NCI-H2171 treated with DMSO at 0.1 percent for 48 hours (cell line): ENCODE data around the gene ARL13B.
A peak's percentile ranks its signal among the peaks of the same experiment; 100 is the strongest.
"Not testable (repeated sequence)": the region's sequence is repeated elsewhere in the genome, so short reads cannot be mapped to it uniquely, and the experiment has no call there.

ENCODE experiments used
- DNase-seq: peaks from one replicate; lab custom pipeline; 2025; lab: John Stamatoyannopoulos, UW

ARL13B gene

DNA sequence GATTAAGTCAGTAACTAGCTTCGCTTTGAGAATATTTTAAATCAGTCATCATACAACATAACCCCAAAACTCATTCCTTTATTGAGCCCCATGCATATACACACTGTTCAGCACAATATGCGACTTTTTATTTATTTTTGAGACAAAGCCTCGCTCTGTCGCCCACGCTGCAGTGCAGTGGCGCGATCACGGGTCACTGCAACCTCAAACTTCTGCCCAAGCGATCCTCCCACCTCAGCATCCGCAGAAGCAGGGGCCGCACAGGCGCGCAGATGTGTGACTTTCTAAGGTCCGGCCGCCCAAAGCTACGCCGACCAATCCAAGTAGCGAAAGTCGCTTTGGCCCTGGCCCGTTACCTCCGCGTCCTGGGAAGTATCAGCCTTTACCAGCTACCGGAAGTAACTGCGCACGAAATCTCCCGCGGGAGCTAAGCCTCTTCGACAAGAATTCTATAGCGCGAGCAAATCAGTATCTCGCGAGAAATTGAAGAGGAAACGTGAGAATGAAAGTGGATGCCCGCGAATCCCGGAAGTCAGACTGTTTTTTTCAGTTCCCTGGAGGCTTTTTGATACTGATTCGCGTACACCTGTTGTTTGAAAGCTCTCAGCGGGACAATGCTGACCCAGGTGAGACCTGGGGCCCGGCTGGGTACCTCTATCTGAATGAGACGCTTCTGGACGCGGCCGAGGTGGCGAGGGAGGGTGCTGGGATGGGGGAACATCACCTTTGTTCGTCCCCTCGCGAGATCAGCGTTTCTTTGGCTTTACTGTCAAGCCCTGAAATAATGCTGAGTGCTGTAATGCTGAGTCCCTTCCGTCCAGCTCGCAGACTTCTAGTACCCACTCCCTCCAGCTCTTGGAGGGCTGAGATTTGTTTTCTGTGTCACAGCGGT is 82.8 kb downstream of the ARL13B start, which contains the start of the genes DHFR2 and NSUN3:
TSS of gene DHFR2 (minus strand) at position 404 of the 892 bp plus-strand sequence. CDS start 1,405 bp downstream, outside the sequence.
TSS of gene NSUN3 (plus strand) at position 549 of the 892 bp plus-strand sequence. CDS start at position 615, 66 bp downstream.
- peak; percentile 99 for DNase-seq

DNA sequence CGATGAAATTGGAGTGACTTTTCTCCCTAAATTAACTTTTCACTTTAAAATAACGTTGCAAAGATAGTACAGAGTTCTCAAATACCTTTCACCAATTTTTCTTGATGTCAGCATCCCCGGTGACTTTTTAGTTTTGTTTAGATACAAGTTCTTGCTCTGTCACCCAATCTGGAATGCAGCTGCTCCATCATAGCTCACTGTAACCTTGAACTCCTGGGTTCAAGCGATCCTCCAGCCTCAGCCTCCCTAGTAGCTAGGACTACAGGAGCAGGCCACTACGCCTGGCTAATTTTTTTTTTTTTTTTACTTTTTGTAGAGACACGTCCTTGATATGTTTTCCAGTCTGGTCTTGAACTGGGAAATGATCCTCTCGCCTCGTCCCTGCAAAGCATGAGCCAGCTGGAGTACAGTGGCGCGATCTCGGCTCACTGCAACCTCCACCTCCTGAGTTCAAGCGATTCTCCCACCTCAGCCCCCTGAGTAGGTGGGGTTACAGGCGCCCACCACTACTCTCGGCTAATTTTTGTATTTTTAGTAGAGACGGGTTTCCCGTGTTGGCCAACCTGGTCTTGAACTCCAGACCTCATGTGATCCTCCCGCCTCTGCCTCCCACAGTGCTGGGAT is 83.7 kb downstream of the ARL13B start:
- DNase-seq, result peak; percentile 48

DNA sequence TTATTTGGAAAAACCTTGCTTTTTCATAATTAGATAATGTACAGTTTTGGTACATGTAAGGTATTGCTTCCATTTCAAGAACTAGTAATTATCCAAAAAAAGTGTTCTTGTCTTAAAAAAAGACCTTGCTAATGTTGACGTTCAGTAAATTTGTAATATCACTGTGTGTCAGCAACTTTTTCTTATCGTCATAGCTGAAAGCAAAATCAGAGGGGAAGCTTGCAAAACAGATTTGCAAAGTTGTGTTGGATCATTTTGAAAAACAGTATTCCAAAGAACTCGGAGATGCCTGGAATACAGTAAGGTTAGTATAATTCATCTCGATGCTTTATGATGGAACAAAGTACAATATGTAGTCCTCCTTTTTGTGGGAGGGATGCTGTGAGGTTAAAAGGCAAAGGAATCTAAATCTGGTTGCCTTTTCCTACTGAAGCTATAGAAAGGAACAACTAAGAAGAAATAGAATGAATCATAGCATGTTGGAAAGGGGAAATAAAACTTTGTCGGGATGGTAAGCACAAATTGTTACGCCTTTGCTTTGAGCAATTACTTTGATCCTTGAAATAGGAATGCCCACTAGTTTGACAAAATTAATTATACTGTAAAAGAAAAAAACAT is 84.4 kb downstream of the ARL13B start:
- DNase-seq, result no peak

DNA sequence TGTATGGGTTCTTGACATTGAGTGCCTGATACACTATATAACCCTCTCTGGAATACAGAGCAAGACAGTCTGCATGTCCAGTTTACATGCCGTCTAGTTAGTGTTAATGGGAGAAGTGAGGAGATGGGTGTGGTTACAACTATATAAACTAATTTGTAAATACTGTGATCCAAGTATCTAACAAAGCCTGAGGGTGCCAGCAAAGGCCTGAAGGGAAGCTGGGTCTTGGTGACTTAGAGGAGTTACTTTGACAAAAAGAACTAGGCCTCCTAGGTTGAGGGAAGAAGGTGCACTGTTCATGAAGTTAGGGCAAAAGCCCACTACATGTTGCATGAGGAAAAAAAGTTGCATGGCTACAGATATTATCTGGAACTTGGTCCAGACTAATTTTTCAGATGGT is 85.2 kb downstream of the ARL13B start:
- no peak for DNase-seq

DNA sequence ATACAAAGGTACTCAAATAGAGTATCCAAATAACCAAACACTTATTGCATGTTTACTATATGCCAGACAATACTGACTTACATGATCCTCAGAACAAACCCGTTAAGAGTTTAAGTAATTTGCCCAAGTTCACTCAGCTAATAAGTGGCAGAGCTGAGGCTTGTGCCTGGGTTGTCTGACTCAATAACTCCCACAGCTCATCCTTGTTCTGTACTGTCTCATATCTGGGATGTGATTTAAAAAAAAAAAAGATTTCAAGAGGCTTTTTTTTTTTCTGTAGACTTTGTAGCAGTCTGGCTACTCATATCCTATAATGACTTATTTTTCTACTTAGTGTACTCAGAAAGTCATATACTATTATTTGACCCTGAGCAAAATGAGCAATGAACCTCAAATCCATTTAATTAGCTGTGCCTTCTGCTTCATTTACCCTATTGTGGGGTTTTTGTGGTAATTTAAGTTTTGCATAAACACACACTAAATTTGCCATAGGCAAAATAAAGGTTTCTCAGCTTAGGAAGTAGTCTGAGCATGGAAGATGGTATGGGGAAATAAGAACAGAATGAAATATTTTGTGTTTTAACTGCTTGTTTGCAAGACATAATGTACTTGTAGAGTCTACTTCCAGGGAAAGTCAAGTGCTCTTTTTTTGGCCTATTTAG is 86.0 kb downstream of the ARL13B start:
- DNase-seq, result no peak

DNA sequence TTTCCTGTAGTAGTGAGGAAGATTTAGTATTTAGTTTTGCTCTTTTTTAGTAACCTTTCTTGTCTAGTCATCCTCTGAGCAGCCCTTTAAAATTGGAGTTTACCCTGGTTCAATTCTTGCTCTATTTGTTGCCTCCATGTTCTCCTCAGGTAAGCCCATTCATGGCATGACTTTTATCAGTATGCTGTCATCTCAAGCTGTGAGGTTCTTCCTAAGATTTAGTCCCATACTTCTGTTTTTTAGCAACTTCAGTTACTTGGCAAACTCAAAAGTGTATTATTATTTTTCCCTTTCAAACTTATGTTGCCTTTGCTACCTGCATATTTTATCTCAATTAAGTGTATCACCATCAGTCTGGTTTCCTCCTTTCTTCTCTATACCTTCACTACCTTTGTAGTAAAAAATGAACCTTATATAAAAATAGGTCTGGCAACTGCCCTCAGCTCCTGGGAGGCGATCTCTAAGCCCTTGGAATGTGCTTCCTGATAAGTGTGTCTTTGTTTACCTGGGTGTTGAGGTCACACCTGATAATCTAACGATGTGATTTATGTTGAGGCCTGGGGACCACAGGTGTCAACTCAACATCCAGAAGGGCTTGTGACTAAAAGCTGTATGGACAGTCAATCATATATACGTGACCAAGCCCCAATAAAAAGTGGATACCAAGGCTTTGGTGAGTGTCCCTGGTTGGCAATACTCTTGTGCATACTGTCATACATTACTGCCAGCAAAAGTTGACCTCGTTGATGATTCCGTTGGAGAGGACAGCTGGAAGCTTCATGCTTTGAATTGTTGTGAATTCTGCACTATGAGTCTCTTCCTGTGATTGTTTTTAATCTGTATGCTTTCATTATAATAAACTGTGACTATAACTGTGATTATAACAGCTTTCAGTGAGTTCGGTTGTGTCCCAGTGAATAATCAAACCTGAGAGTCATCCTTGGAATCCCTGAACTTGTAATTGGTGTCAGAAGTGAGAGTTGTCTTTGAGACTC is 86.8 kb downstream of the ARL13B start:
- DNase-seq, result no peak

DNA sequence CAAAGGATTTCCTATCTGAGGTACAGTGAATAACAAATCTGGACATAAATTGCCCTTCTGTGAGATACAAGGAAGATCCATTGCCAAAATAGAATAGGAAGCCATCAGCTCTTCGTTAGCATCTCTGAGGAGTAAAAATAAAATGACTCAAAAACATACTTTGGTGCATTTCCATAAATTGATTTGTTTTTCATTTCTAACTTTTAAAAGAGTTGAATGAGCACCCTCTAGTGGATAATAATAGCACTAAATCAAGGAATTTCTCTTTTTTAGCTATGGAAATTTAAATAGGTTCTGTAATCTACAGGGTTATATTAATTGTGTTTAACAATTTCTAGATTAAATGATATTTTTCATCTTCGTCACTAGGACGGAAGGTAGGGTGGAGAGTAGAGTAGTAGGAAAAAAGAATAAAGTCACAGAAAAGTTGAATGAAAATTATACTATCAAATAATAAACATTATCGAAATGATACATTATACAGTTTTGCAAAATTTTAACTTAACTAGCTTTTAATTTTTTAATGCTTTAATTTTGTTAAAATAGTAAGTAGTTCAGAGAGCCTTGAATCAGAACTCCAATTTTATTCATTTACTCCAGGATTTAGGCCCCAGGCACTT is 89.3 kb downstream of the ARL13B start:
- peak; percentile 42 for DNase-seq

DNA sequence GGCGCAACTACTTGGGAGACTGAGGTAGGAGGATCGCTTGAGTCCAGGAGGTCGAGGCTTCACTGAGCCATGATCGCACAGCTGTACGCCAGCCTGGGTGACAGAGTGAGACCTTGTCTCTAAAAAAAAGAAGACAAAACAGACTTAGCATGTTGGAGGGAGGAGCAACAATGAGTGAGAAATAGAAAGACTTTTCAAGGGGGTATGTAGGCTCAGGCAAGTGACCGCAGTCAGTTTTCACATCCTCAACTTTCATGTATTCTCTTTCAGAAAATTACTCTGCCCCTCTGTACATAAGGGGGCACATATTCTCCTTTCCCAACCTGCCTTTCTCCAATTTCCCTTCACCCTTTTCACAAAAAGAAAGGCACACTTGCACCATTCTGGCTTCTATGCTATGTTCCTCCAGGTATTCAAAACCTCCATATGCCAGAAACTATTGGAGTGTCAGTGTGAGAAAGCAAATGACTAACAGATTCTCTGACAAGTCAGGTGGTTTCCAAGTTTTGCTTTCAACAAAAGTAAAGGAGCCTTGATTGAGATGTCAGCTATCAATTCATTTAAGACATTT is 90.5 kb downstream of the ARL13B start:
- DNase-seq, result no peak

DNA sequence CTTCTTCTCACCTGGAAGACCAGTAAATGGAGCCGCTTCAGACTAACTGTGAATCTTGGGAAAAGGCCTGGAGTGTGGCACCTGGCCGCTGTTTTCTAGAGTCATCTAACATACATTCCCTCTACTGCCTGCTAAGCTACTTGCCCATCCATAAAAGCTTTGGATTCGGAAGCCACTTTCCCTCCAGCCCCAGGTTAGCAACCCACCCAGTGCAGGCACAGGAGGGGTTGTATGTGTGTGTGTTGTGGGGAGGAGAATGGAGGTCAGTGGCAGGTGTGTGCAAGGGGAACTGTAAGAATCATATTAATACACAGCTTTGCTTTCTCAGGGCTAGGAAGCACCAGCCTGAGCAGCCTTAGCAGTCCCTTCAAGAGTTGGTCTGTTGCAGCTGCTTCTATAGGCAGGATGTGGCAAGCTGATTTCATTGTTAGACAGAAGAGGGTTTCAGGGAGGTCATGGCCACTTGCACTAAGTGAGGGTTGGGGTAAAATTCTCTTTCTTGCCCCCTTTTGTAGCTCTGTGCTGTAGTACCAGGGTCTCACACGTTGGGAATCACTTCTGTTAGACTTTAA is 91.8 kb downstream of the ARL13B start:
- no peak for DNase-seq

DNA sequence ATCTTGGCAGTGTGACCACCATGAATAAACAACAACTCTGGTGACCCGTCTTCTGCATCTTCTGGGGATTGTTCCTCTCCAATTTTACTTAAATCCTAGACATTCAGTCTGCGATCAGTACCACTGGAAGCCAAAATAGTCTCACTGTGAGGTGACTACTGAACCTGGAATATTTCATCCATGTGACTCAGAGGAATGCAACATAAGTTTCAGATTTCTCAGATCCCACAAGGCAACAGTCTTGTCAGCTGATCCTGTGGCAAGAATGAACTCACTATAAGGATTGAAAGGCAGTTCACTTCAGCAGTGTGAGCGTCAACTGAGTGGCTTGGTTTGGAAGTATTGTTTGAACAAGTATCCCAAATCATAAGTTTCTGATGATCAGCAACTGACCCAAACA is 96.1 kb downstream of the ARL13B start:
- no peak for DNase-seq

DNA sequence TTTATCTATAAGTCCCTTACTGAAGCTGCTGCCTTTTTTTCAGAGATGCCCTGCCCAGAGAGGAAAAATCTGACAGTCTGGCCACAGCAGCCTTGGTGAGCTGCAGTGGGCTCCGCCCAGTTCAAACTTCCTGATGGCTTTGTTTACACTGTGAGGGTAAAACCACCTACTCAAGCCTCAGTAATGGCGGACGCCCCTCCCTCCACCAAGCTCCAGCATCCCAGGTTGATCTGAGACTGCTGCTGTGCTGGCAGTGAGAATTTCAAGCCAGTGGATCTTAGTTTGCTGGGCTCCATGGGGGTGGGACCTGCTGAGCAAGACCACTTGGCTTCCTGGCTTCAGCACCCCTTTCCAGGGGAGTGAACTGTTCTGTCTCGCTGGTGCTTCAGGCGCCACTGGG is 100.6 kb downstream of the ARL13B start:
- DNase-seq, result not testable (repeated sequence)

DNA sequence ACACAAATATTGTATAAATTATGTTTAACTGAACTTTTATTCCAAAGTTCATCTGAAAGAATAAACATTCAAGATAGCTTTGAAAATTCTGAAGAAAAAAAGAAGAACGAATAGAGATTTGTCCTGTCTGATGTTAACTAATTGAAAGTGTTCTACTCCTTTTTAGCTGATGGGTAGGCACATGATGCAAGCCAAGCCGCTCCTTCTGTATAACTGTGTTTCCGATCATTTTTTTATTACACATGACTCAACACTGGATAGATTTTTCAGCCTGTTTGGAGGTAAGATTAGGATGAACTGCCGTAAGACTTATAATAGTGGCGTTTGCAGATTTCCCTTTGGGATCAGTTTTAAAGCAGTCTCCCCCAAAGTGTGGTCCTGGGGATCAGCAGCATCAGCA is 101.9 kb downstream of the ARL13B start:
- DNase-seq, result peak; percentile 54

DNA sequence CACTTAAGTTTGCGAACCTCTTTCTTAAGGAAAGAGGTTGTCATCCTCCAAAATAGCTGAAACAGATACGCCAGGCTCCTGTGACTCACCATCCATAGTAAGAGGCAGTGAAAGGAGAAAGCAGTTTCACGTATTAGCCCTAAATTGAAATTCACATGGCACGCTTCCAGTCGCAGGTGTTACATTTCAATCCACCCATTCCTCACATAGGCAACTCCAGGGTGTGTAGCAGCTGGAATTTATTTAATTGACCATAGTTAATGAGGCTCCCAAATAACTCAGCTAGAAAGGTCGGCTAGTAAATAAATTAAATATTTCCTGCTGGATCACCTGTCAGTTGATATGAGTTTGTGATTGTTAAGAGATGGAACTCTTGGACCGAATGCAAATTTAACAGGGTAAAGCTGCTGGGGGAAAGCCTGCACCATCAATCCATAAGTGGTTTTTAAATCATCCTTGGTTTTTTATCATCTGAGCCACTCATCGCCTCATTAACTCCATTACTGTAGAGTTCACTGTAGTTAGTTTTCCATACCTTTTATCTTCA is 102.5 kb downstream of the ARL13B start:
- DNase-seq, result peak; percentile 96

DNA sequence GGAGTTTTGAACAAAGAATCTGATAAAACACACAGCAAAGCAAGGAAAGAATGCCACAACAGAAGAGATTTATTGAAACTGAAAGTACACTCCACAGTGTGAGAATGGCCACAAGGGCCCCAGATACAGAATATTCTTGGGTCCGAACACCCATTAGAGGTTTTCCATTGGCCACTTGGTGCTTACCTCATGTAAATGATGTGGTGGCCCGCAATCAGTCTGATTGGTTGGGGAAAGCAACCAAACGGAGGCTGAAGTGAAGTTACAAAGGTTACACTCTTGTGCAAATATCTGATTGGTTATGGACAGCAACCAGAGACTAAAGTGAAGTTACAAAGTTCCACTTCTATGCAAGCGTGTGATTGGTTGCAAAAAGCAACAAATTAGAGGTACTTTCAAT is 103.3 kb downstream of the ARL13B start:
- DNase-seq, result no peak

DNA sequence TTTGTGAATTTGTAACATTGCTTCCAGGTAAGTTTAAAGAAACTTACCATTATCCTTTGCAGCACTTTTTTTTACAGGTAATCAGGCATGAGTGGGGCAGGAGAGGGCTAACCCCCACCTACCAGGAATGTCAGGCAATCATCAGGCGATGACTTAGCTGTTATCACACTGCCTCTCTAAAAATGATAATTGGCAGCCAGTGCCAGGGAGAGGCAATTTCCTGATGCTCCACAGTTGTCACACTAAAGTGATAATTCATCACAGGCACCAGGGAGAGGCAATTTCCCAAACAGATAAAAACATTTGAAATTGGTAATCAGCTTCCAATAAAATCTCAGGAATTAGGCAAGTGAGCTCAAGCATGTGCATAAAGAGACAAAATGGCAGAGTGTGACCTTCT is 109.2 kb downstream of the ARL13B start:
- DNase-seq, result no peak

DNA sequence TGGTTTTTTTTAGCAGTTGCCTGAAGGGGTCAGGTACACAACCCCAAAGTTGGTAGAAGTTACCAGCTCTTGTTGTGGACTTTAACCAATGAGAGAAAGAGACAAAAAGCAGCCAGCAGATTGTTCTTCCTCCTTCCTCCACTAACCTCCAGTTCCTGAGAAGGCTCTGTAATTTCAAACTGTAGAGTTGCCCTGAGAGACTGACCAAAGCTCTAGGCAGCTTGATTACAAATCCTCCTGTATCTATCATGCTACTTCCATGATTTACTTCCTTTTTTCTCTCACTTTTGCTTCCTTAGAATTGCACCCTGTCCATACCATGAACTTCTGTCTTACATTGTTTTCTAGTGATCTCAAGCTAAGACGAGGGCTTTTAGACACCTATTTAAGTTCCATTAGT is 112.1 kb downstream of the ARL13B start:
- DNase-seq, result no peak

DNA sequence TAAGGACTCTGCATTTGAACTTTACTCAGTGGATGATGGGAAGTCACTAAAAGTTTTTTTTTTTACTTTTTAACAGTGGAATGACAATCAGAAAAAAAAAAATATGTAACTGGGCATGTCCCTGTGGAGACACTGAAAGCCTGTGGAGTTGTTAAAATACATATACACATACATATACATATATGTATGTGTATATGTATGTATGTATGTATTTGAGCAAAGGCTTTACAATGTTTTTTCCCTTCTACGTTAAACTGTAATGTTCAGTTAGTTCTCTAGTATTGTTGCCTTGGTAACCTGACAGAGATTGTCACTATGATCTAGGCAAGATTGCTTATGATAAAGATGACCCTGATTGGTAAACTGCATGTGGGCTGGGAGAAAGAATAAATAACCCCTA is 113.2 kb downstream of the ARL13B start:
- no peak for DNase-seq

DNA sequence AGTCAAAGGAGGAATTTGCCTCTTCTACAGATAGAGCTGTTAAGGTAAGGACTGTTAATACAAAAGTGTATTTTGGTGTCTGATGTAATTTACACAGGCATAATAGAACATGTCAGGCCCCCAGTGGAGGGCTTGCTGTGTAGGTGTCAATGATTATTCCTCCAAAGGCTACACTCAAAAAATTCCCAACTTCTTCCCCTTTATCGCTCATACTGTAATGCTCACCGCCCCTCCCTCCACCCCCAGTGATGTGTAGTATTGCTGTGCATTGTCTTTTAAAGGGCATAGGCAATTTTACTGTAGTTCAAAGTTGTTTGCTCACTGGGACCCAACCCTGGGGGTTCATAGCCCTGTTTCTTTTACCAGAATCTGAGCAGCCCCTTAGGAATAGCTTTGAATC is 115.2 kb downstream of the ARL13B start:
- no peak for DNase-seq

DNA sequence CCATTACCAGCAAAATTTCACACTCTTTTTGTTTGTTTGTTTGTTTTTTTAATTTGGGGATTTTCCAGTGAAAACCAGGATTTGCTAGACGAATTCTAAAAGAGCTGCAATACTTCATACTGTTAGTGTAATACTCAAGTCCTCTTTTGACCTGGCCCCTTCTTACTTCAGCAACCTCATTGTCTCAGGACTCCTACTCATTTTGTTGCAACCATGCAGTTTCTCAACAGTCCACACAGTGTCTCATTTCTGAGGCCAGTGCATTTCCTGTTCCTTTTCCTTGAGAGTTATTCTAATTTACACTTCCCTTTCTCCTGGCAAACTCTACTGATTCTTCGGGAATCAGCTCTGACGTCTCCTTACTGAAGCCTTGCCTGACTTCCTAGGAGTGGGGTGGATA is 118.5 kb downstream of the ARL13B start:
- no peak for DNase-seq

DNA sequence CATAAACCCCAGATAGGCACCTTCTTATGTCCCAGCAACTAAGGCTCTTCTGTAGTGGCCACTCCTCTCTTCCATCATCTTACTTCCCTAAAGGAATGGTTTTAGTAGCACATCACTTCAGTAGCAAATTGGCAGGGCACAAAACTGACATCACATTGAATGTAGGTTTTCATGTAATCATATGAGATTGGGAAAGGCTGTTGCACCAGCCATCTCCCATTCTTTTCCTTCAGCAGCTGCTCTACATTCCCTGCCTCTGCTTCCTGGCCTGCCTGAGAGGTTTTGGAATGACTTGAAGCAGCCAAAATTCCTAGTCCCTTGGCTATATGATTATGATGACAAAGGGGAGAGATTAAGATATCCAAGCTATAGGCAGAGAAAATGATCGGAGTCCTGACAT is 119.4 kb downstream of the ARL13B start:
- no peak for DNase-seq
